ENCODE results near the gene EIF4A3. TPM values are rescaled to one million over a fixed set of nuclear protein-coding genes. Genes with fewer than 3 reads are reported as not detected.

The EIF4A3 gene
- polyA plus RNA-seq, 1 of the 3 experiments (the other 2 are of a cell fraction), result 335 TPM

DNA sequence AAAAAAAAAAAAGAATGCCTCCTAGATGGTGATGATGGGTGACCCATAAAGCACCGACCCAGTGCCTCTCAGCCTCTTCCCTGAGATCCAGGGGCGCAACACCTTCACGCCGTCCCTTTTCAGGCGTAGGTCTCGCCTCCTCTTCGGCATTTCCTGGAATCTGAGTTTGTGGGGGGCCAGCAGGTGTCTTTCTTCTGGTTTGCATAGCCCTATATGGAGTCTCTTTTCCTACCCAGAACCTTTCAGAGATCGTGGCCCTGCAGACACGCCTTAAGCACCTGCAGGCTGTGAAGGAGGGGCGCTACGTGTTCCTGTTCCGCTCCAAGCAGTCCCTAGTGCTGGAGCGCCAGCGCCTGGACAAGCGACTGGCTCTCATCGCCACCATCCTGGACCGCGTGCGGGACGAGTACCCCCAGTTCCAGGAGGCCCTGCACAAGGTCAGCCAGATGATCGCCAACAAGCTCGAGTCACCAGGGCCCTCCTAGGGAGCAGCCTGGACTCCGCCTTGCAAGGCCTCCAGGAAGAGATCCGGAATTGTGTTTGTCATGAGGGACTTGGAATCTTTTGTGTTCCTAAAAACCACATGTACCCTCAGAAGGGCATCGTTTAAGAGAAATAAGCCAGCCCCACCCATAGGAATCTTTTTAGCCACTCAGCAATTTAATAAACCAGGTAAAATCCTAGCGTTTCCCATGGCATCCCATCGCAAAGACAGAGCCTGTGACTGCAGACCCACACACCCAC is 47.5 kb downstream of the EIF4A3 start (continued):
- TF ChIP-seq, protein P1, sequence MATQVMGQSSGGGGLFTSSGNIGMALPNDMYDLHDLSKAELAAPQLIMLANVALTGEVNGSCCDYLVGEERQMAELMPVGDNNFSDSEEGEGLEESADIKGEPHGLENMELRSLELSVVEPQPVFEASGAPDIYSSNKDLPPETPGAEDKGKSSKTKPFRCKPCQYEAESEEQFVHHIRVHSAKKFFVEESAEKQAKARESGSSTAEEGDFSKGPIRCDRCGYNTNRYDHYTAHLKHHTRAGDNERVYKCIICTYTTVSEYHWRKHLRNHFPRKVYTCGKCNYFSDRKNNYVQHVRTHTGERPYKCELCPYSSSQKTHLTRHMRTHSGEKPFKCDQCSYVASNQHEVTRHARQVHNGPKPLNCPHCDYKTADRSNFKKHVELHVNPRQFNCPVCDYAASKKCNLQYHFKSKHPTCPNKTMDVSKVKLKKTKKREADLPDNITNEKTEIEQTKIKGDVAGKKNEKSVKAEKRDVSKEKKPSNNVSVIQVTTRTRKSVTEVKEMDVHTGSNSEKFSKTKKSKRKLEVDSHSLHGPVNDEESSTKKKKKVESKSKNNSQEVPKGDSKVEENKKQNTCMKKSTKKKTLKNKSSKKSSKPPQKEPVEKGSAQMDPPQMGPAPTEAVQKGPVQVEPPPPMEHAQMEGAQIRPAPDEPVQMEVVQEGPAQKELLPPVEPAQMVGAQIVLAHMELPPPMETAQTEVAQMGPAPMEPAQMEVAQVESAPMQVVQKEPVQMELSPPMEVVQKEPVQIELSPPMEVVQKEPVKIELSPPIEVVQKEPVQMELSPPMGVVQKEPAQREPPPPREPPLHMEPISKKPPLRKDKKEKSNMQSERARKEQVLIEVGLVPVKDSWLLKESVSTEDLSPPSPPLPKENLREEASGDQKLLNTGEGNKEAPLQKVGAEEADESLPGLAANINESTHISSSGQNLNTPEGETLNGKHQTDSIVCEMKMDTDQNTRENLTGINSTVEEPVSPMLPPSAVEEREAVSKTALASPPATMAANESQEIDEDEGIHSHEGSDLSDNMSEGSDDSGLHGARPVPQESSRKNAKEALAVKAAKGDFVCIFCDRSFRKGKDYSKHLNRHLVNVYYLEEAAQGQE (IDR thresholded peaks at IDR 0.05; ENCODE audit: low read depth, low read length), result no peak
- TF ChIP-seq FOXJ3 (CRISPR knock-in tag; IDR thresholded peaks at IDR 0.05), result no peak
- no peak for TF ChIP-seq MEF2A (IDR thresholded peaks at IDR 0.05; ENCODE audit: borderline replicate concordance, low read depth)
- no peak for TF ChIP-seq NFIC (IDR thresholded peaks at IDR 0.05; ENCODE audit: borderline replicate concordance)
- TF ChIP-seq, protein P2, sequence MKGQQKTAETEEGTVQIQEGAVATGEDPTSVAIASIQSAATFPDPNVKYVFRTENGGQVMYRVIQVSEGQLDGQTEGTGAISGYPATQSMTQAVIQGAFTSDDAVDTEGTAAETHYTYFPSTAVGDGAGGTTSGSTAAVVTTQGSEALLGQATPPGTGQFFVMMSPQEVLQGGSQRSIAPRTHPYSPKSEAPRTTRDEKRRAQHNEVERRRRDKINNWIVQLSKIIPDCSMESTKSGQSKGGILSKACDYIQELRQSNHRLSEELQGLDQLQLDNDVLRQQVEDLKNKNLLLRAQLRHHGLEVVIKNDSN (IDR thresholded peaks at IDR 0.05; ENCODE audit: borderline replicate concordance, low read depth), result no peak
- TF ChIP-seq ELF1 (IDR thresholded peaks at IDR 0.05), result no peak
- TF ChIP-seq JUND (IDR thresholded peaks at IDR 0.05), result no peak
- no peak for TF ChIP-seq POLR2AphosphoS5 (IDR thresholded peaks at IDR 0.05; ENCODE audit: low read depth, low read length)
- TF ChIP-seq CHD2 (IDR thresholded peaks at IDR 0.05; ENCODE audit: low read length, partially characterized antibody), result no peak
- TF ChIP-seq, protein P3, sequence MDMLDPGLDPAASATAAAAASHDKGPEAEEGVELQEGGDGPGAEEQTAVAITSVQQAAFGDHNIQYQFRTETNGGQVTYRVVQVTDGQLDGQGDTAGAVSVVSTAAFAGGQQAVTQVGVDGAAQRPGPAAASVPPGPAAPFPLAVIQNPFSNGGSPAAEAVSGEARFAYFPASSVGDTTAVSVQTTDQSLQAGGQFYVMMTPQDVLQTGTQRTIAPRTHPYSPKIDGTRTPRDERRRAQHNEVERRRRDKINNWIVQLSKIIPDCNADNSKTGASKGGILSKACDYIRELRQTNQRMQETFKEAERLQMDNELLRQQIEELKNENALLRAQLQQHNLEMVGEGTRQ (IDR thresholded peaks at IDR 0.05; ENCODE audit: borderline replicate concordance, low read depth, low read length), result no peak
- no peak for TF ChIP-seq GATA2 (CRISPR knock-in tag; IDR thresholded peaks at IDR 0.05)
- TF ChIP-seq RFX5 (IDR thresholded peaks at IDR 0.05; ENCODE audit: low read length), result no peak
- no peak for TF ChIP-seq SIN3A (IDR thresholded peaks at IDR 0.05; ENCODE audit: borderline replicate concordance, low read depth, low read length)

DNA sequence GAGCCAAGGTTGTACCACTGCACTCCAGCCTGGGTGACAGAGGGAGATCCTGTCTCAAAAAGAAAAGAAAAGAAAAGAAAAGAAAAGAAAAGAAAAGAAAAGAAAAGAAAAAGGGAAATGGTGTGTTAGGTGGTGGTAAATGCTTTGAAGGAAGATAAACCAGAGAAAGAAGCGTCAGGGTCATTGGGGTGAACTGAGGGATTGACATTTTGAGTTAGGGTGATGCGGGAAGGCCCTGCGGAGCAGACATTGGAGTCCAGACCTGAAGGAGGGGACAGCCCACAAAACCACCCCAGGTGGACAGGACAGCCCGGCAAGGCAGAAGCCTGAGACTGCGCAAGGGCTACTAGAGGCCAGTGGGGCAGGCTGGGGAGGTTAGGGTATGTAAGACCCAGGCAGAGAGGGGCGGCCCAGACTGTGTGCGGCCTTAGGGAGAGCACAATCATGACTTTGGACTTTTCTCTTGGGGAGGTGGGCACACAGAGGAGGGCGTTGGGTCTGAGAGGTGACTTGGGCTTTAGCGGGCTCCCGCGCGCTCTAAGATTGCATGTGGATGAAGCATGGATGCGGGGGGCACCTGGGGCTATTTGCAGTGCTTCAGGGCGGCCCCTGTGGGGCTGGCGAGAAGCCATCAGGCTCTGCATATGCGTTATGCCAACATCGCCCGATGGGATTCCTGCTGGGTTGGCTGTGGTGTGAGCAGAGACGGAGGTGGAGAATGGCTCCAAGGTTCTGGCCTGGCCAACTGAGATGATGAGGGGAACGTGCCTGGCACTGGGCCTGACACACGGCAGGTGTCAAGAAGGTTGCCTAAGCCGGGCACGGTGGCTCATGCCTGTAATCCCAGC is 48.9 kb downstream of the EIF4A3 start:
- no peaks in the 10 kb centered on the region for H3K9me2 ChIP-seq
- ChIA-PET CTCF (interaction anchor here (7.8 kb wide), 1 partner anchor 15 kb away, joined by 86 read pairs; no protein-coding TSS in a partner anchor), POLR2A (no interaction called here)
- H3K4me1 ChIP-seq (ENCODE audit: control insufficient read depth in 1 of 2, insufficient read depth in 2 of 2, low read depth in 1 of 2, low read length in 1 of 2), result peaks cover 0 to 29% of the 10 kb centered on the region in 2 experiments; a peak in 2 of 4 replicates
- no peaks in the 10 kb centered on the region for H3F3A ChIP-seq (replicated peaks; ENCODE audit: insufficient read depth)
- H2AFZ ChIP-seq (ENCODE audit: low read depth), result no peak overlapping the region
- H3K79me2 ChIP-seq (ENCODE audit: insufficient read depth), result peaks cover 8% of the 10 kb centered on the region
- no peaks in the 10 kb centered on the region for H4K20me1 ChIP-seq (ENCODE audit: insufficient read depth)
- 85% methylated on average over 21 of the region's 23 CpGs for WGBS (ENCODE audit: low lambda C conversion rate)
- no peak for TF ChIP-seq FOXJ3 (CRISPR knock-in tag; IDR thresholded peaks at IDR 0.05)
- no peak for TF ChIP-seq ELF1 (IDR thresholded peaks at IDR 0.05)
- no peak for TF ChIP-seq EP300 (IDR thresholded peaks at IDR 0.05; ENCODE audit: borderline replicate concordance in 1 of 2, low read depth in 1 of 2, low read length in 1 of 2)
- TF ChIP-seq YY1 (IDR thresholded peaks at IDR 0.05; ENCODE audit: low read depth), result no peak
- TF ChIP-seq CHD2 (IDR thresholded peaks at IDR 0.05; ENCODE audit: low read length, partially characterized antibody), result no peak
- TF ChIP-seq RAD21 (IDR thresholded peaks at IDR 0.05; ENCODE audit: low read length), result no peak
- no peak for TF ChIP-seq SIN3A (IDR thresholded peaks at IDR 0.05; ENCODE audit: borderline replicate concordance, low read depth, low read length)
- TF ChIP-seq JUND (IDR thresholded peaks at IDR 0.05), result no peak
- no peaks in the 10 kb centered on the region for H3K36me3 ChIP-seq (replicated peaks in 1 of 2; ENCODE audit: control insufficient read depth in 1 of 2, insufficient read depth in 2 of 2, low read length in 1 of 2)
- no peak overlapping the region for H3K27ac ChIP-seq (ENCODE audit: low read depth in 2 of 2, low read length in 1 of 2)
- H3K9me3 ChIP-seq, result no peaks in the 10 kb centered on the region
- H3K9ac ChIP-seq, result no peak overlapping the region
- H3K4me2 ChIP-seq, result no peak overlapping the region
- no peaks in the 10 kb centered on the region for H3K27me3 ChIP-seq (ENCODE audit: insufficient read depth)
- DNase-seq, result no peak
- H3K4me3 ChIP-seq (ENCODE audit: low read depth in 2 of 2, low read length in 1 of 2), result no peak overlapping the region
